Endometrial microvascular endothelial cells (primary cell): Measurements from ENCODE around the gene GTF2B. TPM values are rescaled to one million over a fixed set of nuclear protein-coding genes. Genes with fewer than 3 reads are reported as not detected.
"Not testable (repeated sequence)": the region's sequence is repeated elsewhere in the genome, so short reads cannot be mapped to it uniquely, and the experiment has no call there.

ENCODE experiments used
- in situ Hi-C: cut with HindIII; loops from 2 replicates; pipeline ENCODE4 v1.10.0; 2017; ENCODE audit warnings: low sequenced_read_pairs, low pct_unique_long_range_greater_than_20kb; ENCODE audit errors: inconsistent ontology term
- total RNA-seq: library from RNA; depleted of rRNA; stranded (reverse); fragments of >200 nt; gene quantifications from one replicate; pipeline ENCODE4 v1.2.3, GENCODE V29; 2015; ENCODE audit errors: inconsistent ontology term

GTF2B gene
- 31.3 TPM for total RNA-seq

GRCh38 chr1:88891318-88891950 is at the start of gene GTF2B:
Gene GTF2B (minus strand): TSS chr1:88891567. CDS start chr1:88891499, 68 bp downstream.
- in situ Hi-C loops: no loop called here

DNA sequence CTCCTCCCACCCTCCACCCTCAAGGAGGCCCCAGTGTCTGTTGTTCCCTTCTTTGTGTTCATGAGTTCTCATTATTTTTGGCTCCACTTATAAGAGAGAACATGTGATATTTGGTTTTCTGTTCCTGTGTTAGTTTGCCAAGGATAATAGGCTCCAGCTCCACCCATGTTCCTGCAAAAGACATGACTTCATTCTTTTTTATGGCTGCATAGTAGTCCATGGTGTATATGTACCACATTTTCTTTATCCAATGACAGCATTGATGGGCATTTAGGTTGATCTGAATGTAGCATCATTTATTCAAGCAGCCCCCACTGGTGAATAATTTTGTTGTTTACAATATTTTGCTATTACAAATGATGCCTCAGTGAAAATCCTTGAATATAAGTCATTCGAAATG is 47.2 kb upstream of the GTF2B start:
- in situ Hi-C loops: not testable (repeated sequence)

- in situ Hi-C loops: no loop called here
Measured at GRCh38 chr1:88936760-88937342, 45.5 kb upstream of the GTF2B start.

DNA sequence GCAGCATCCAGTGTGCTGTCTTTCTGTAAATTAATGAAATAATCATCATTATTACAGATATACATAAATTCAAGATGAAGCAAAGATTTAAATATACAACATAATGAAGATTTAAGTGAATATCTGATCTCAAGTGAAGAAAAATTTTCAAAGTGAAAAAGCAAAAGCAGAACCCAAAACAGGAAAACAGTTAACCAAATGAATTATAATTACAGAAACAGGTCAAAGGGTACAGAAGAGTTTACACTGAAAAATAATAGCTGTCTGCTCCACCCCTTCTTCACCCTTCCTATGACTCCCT is 44.8 kb upstream of the GTF2B start:
- in situ Hi-C loops: no loop called here

- in situ Hi-C loops: no loop called here
Measured at GRCh38 chr1:88935522-88936222, 44.3 kb upstream of the GTF2B start.

DNA sequence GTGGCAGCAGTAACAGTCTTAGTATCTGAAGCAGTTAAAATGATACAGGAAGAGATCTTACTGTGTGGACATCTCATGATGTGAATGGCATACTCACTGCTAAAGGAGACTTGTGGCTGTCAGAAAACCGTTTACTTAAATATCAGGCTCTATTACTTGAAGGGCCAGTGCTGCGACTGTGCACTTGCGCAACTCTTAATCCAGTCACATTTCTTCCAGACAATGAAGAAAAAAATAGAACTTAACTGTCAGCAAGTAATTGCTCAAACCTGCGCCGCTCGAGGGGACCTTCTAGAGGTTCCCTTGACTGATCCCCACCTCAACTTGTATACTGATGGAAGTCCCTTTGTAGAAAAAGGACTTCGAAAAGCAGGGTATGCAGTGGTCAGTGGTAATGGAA is 38.8 kb upstream of the GTF2B start:
- in situ Hi-C loops: not testable (repeated sequence)

DNA sequence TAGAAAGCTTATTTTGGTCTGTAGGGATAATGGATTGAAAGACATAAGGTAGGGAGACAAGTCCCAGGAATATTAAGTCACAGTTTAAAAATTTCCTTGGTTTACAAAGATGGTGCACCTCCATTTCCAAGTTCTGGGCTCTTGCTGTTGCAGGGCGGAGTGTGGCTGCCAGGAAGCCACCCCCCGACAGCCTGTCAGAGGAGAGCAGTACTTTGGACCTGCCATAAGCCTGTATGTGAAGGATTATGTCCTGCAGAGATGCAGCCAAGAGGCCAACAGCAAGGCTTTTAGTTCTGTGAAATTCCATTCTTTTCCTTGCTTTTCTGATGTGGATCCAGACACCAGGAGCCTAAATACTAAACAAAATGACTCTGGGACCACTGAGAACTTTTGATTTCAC is 31.9 kb upstream of the GTF2B start:
- in situ Hi-C loops: no loop called here

DNA sequence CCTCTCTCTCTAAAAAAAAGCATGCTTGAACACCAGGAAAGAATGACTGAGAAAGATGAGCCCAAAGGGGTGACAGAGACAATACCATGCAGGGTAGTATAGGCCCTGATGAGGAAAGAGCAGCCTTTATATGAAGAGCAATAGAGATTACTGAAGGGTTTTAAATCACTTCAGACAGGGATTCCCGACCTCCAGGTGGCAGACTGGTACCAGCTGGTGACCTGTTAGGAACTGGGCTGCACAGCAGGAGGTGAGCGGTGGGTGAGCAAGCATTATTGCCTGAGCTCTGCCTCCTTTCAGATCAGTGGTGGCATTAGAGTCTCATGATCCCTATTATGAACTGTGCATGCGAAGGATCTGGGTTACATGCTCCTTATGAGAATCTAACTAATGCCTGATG is 30.8 kb upstream of the GTF2B start:
- in situ Hi-C loops: no loop called here

DNA sequence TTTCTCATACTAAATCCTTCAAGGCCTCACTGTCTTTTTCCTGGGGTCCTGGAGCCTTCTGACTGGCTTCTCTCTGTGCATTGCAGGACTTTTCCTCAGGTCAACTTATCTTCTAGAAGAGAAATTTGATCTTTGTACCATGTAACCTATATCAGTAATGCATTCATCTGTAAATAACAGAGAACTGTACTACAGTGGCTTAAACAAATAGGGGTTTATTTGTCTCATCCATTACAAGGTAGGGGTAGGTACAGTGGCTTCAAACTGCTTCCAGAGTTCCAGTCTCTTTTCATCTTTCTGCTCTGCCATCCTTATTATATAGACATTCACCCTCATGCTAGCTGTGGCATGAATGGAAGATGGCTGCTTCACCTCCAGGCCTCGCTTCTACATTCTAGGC is 29.5 kb upstream of the GTF2B start:
- in situ Hi-C loops: no loop called here

DNA sequence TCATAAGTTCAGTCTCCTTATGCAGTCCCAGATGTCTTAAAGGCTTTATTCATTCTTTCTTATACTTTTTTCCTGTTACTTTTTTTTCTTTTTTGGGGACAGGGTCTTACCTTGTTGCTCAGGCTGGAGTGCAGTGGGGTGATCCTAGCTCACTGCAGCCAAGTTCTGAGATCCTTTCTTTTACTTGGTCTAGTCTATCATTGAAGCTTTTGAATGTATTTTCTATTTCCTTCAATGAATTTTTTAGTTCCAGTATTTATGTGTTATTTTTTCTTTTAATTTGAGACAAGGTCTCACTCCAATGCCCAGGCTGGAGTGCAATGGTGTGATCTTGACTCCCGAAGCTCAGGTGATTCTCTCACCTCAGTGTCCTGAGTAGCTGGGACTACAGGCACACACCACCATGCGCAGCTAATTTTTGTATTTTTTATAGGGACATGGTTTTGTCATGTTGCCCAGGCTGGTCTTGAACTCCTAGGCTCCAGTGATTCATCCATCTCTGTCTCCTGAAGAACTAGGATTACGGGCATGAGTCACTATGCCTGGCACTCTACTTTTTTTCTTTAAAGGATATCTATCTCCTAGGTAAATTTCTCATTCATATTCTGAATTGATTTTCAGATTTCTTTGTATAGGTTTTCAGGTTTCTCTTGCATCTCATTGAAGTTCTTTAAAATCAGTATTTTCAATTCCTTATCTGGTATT is 26.1 kb upstream of the GTF2B start:
- in situ Hi-C loops: no loop called here

DNA sequence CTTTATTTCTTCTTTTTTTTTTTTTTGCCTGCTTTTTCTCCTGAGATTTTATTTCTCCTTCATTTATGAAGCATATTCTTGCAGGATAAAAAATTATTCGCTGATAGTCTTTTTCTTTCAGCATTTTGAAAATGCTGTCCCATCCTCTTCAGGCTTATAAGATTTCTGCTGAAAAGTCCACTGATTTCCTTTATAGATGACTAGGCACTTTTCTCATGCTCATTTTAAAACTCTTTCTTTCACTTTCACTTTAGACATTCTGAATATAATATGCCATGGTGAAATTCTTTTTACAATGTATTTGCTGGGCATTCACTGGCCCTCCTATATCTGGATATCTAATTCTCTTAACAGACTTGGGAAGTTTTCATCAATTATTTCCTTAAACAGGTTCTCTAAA is 25.5 kb upstream of the GTF2B start:
- in situ Hi-C loops: no loop called here

GRCh38 chr1:88911800-88912199 is 20.4 kb upstream of the GTF2B start:
- in situ Hi-C loops: not testable (repeated sequence)

DNA sequence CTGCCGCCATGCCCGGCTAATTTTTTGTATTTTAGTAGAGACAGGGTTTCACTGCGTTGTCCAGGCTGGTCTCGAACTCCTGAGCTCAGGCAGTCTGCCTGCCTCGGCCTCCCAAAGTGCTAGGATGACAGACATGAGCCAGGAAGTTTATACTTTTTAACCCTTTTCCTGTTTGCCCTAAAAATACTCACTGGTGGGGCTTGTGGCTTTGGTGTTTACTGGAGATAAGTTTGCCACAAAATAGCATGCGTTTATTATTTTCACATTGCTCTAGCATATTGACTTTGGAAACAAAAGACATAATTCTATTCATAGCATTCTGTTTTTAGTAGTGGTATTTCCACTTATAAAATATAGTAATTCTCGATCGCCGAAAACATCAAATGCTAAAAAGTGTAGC is 19.8 kb upstream of the GTF2B start:
- in situ Hi-C loops: no loop called here

DNA sequence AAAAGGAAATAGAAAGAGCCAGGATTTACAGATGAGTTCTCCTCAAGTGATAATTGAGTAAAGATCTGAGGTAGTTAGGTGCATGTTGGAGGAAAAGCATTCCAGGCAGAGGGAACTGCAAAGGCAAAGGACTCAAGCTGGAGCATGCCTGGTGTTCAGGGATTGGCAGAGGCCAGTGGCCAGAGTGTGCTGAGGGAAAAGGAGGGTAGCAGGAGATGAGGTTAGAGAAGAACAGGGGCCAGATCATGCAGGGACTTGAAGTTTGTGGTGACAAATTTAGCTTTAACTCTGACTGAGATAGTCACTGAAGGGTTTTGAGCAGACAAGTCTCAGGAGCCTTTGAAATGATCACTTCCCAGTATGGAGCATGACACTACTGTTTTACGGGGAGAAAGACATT is 19.0 kb upstream of the GTF2B start:
- in situ Hi-C loops: no loop called here

DNA sequence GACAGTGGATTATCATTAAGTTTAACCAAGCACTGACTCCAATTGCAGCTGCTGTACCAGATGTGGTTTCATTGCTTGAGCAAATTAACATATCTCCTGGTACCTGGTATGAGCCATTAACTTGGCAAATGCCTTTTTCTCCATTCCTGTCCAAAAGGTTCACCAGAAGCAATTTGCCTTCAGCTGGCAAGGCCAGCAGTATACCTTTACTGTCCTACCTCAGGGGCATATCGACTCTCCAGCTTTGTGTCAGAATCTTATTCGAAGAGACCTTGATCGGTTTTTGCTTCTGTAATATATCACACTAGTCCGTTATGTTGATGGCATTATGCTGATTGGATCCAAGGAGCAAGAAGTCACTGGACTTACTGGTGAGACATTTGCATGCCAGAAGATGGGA is 9.5 kb upstream of the GTF2B start:
- in situ Hi-C loops: no loop called here

- in situ Hi-C loops: no loop called here
Measured at GRCh38 chr1:88897070-88897730, 5.8 kb upstream of the GTF2B start.

DNA sequence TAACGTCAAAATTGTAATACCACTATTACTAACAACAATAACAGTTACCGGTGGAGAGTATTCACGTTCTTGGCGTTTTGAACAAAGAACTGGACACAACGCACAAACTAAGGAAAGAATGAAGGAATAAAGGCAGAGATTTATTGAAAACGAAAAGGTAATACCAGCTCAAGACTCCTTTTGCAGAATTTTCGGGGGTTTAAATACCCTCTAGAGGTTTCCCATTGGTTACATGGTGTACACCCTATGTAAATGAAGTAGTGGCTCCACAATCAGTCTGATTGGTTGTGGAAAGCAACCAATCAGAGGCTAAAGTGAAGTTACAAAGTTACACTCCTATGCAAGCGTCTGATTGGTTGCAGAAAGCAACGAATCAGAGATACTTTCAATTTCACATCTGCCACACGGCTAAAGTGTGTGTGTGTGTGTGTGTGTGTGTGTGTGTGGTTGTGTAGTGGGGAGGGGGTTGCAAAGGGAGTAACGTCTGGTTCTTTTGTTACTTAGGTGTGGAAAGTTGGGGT is 1.1 kb upstream of the GTF2B start:
- in situ Hi-C loops: no loop called here

DNA sequence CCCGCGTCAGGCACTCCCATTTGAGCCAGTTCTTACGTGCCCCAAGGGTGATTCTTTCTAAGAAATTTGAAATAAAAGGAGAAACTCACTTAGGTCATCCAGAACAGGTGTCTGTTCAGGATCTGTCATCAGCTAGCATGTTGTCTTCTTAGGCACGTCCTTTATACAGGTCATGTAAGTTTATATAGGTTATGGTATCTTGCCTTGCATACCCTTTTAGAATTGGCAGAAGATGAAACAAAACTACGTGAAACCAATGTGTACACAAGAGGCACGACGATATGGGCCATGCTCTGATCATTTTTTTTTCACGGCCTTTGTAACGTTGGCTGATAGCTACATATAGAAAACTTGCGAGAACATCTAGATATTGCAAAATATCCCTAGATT is 579 bp upstream of the GTF2B start:
- in situ Hi-C loops: no loop called here

- in situ Hi-C loops: no loop called here
Measured at GRCh38 chr1:88890791-88891317, 513 bp downstream of the GTF2B start.
